Measurements from ENCODE around the gene ARMH4.

ARMH4 gene, protein sequence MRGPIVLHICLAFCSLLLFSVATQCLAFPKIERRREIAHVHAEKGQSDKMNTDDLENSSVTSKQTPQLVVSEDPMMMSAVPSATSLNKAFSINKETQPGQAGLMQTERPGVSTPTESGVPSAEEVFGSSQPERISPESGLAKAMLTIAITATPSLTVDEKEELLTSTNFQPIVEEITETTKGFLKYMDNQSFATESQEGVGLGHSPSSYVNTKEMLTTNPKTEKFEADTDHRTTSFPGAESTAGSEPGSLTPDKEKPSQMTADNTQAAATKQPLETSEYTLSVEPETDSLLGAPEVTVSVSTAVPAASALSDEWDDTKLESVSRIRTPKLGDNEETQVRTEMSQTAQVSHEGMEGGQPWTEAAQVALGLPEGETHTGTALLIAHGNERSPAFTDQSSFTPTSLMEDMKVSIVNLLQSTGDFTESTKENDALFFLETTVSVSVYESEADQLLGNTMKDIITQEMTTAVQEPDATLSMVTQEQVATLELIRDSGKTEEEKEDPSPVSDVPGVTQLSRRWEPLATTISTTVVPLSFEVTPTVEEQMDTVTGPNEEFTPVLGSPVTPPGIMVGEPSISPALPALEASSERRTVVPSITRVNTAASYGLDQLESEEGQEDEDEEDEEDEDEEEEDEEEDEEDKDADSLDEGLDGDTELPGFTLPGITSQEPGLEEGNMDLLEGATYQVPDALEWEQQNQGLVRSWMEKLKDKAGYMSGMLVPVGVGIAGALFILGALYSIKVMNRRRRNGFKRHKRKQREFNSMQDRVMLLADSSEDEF

GRCh38 chr14:58152014-58152857 is at the start of gene ARMH4:
ARMH4 (minus strand) TSS chr14:58152213; CDS start chr14:58139358, 12,855 bp downstream.
- peaks cover 11% of the 10 kb centered on the region for H3K27me3 ChIP-seq (ENCODE audit: insufficient read depth, low read depth, severe bottlenecking)
- no peak within 1 kb of the TSS for H3K27ac ChIP-seq

GRCh38 chr14:58200846-58201245 is 48.8 kb upstream of the ARMH4 start:
- H3K4me3 ChIP-seq (ENCODE audit: low read depth, low read length): peak overlapping the region; percentile 98
- TF ChIP-seq, protein P1, sequence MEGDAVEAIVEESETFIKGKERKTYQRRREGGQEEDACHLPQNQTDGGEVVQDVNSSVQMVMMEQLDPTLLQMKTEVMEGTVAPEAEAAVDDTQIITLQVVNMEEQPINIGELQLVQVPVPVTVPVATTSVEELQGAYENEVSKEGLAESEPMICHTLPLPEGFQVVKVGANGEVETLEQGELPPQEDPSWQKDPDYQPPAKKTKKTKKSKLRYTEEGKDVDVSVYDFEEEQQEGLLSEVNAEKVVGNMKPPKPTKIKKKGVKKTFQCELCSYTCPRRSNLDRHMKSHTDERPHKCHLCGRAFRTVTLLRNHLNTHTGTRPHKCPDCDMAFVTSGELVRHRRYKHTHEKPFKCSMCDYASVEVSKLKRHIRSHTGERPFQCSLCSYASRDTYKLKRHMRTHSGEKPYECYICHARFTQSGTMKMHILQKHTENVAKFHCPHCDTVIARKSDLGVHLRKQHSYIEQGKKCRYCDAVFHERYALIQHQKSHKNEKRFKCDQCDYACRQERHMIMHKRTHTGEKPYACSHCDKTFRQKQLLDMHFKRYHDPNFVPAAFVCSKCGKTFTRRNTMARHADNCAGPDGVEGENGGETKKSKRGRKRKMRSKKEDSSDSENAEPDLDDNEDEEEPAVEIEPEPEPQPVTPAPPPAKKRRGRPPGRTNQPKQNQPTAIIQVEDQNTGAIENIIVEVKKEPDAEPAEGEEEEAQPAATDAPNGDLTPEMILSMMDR (IDR thresholded peaks at IDR 0.05; ENCODE audit: low read depth, low read length): no peak
- no peaks in the 10 kb centered on the region for H3K27me3 ChIP-seq (ENCODE audit: insufficient read depth, low read depth, severe bottlenecking)
- DNase-seq: no peak
- no peaks in the 10 kb centered on the region for H3K9me3 ChIP-seq (ENCODE audit: severe bottlenecking)
- peaks cover 9% of the 10 kb centered on the region for H3K36me3 ChIP-seq
- H3K27ac ChIP-seq: no peak overlapping the region; the same call in 1 of the 2 replicates

More at GRCh38 chr14:58152014-58152857, at the start of gene ARMH4:
- H3K9me3 ChIP-seq (ENCODE audit: severe bottlenecking): no peaks in the 10 kb centered on the region
- H3K36me3 ChIP-seq: no peaks in the 10 kb centered on the region
- peak; percentile 92 for DNase-seq
- H3K4me3 ChIP-seq (ENCODE audit: low read depth, low read length): peak within 1 kb of the TSS; percentile 84
- TF ChIP-seq, protein P1 (IDR thresholded peaks at IDR 0.05; ENCODE audit: low read depth, low read length): no peak

- no peak for DNase-seq
- Histone ChIP-seq H3K27me3 (ENCODE audit: insufficient read depth, low read depth, severe bottlenecking) (no peaks in the 10 kb centered on the region), H3K27ac (peak overlapping the region; percentile 91)
Measured at GRCh38 chr14:58200480-58200841, 48.4 kb upstream of the ARMH4 start.

DNA sequence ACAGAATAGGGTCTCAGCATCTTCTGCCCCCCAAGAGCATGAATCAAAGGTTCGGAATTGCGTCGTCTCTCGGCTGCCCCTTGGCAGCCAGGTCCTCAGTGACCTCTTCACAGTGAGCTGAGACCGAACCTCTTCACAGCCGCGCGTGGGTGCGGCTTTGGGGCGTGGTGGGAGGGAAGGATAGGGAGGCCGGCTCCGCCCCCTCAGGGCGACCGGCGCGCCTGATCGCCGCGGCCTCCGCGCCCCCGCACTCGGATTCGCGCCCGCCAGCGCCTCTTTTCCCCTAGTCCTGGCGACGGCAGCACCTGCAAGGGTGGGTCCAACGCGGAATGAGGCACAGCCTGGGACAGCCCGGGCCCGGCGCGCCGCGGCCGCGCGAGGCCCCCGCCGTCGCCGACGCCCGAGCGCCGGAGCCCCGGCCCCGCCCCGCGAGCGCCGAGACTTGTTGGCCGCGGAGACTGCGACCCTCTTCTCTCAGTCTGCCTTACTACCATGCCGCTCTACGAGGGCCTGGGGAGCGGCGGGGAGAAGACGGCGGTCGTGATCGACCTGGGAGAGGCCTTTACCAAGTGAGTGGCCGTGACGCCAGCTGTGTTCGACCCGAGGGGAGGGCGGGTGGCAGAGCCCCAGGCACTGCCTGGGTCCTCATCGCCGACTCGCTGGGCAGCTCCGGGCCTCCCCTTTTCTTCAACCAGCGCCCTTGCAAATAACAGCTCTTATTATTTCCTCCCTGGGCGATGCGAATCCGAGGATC is 47.9 kb upstream of the ARMH4 start, which contains the start of gene ACTR10:
Gene ACTR10, plus strand, starts transcription at position 424 of the 754 bp plus-strand sequence. Its CDS starts 69 bp downstream, at position 493.
- peak; percentile 91 for DNase-seq
- H3K36me3 ChIP-seq: peaks cover 9% of the 10 kb centered on the region
- H3K27me3 ChIP-seq (ENCODE audit: insufficient read depth, low read depth, severe bottlenecking): no peaks in the 10 kb centered on the region
- TF ChIP-seq, protein P1 (IDR thresholded peaks at IDR 0.05; ENCODE audit: low read depth, low read length): no peak
- H3K4me3 ChIP-seq (ENCODE audit: low read depth, low read length): peak within 1 kb of the TSS; percentile 98
- peak within 1 kb of the TSS; percentile 91 for H3K27ac ChIP-seq
- no peaks in the 10 kb centered on the region for H3K9me3 ChIP-seq (ENCODE audit: severe bottlenecking)

More at GRCh38 chr14:58200480-58200841, 48.4 kb upstream of the ARMH4 start:
- Histone ChIP-seq H3K4me3 (ENCODE audit: low read depth, low read length) (peak overlapping the region; percentile 98), H3K36me3 (peaks cover 9% of the 10 kb centered on the region), H3K9me3 (ENCODE audit: severe bottlenecking) (no peaks in the 10 kb centered on the region)
- TF ChIP-seq, protein P1 (IDR thresholded peaks at IDR 0.05; ENCODE audit: low read depth, low read length): no peak

- Histone ChIP-seq H3K4me3 (ENCODE audit: low read depth, low read length) (no peak overlapping the region), H3K27me3 (ENCODE audit: insufficient read depth, low read depth, severe bottlenecking) (no peaks in the 10 kb centered on the region), H3K27ac (no peak overlapping the region), H3K9me3 (ENCODE audit: severe bottlenecking) (no peaks in the 10 kb centered on the region), H3K36me3 (peaks cover 2% of the 10 kb centered on the region)
- no peak for DNase-seq
- TF ChIP-seq, protein P1 (IDR thresholded peaks at IDR 0.05; ENCODE audit: low read depth, low read length): no peak
Measured at GRCh38 chr14:58198086-58198485, 46.1 kb upstream of the ARMH4 start.

Measured in WERI-Rb-1 (cell line).